ENCODE results near the gene R3HDM2. TPM values are rescaled to one million over a fixed set of nuclear protein-coding genes. Genes with fewer than 3 reads are reported as not detected.

Gene R3HDM2
- total and polyA plus RNA-seq, 8 donors, result 14.5 to 39.8 (median 24.4) TPM

DNA sequence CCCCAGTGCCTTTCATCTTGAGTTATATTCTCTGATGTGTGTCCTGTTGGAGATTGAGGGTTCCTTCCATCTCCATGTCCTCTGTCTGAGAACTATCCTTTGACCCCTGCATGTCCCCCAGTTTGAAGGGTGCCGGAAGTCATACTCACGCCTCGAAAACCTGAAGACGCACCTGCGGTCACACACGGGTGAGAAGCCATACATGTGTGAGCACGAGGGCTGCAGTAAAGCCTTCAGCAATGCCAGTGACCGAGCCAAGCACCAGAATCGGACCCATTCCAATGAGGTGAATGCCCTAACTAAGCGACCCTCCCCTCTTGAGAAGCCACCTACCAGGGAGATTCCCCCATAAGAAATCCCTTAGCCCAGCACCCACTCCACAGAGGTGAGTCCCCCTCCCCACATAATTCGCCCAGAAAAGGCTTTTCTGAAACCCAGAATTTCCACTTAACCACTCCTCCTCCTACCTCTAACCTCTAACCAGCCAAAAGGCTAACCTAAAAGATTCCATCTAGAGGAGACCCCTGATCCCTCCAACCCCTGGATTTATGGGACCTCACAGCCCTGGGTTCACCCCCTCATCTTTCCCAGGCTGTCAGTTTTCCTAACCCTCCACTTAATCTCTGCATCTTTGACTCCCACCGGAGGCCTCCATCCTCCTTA is 36.5 kb upstream of the R3HDM2 start:
- Histone ChIP-seq H3K27me3 (no peaks in the 10 kb centered on the region), H3K36me3 (no peaks in the 10 kb centered on the region), H3K27ac (no peak overlapping the region), H3K4me3 (no peak overlapping the region), H3K4me1 (no peaks in the 10 kb centered on the region), H3K9me3 (no peaks in the 10 kb centered on the region)
- WGBS, 2 donors, result 58 to 74% methylated on average over 12 of the region's 12 CpGs
- ATAC-seq (no peak), FAIRE-seq (no peak), DNase-seq (no peak)
- TF ChIP-seq, protein P1, sequence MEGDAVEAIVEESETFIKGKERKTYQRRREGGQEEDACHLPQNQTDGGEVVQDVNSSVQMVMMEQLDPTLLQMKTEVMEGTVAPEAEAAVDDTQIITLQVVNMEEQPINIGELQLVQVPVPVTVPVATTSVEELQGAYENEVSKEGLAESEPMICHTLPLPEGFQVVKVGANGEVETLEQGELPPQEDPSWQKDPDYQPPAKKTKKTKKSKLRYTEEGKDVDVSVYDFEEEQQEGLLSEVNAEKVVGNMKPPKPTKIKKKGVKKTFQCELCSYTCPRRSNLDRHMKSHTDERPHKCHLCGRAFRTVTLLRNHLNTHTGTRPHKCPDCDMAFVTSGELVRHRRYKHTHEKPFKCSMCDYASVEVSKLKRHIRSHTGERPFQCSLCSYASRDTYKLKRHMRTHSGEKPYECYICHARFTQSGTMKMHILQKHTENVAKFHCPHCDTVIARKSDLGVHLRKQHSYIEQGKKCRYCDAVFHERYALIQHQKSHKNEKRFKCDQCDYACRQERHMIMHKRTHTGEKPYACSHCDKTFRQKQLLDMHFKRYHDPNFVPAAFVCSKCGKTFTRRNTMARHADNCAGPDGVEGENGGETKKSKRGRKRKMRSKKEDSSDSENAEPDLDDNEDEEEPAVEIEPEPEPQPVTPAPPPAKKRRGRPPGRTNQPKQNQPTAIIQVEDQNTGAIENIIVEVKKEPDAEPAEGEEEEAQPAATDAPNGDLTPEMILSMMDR (IDR thresholded peaks at IDR 0.05), result no peak
- intact Hi-C loops (cut with DNase I), result no loop called here

DNA sequence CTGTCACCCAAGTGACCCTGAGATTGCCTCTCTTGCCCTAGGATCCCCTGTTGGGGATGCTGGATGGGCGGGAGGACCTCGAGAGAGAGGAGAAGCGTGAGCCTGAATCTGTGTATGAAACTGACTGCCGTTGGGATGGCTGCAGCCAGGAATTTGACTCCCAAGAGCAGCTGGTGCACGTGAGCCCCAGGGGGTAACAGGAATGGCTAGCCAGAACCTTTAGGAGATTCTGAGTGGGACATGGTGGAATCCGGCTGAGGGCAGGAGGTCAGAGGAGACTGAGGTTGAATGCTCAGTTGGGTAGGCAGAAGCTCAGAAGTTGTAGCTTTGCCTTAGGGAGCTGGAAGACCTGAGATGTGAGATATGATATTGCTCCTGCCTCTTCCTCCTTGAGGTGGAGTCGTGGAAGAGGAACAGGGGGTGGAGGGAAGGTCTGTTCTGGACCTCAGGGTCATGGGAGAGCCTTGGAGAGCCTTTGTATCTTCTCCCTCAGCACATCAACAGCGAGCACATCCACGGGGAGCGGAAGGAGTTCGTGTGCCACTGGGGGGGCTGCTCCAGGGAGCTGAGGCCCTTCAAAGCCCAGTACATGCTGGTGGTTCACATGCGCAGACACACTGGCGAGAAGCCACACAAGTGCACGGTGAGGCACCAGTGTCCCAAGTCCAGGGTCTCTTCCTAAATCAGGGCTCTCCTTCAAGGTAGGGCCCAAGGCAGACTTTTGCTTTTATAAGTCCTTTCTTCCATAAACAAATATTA is 35.1 kb upstream of the R3HDM2 start:
- Histone ChIP-seq H3K4me3 (no peak overlapping the region), H3K27me3 (no peaks in the 10 kb centered on the region), H3K9me3 (no peaks in the 10 kb centered on the region), H3K36me3 (no peaks in the 10 kb centered on the region), H3K4me1 (peaks cover 0 to 9% (median 5%) of the 10 kb centered on the region in 3 donors), H3K27ac (no peak overlapping the region)
- intact Hi-C loops (cut with DNase I), result no loop called here
- DNase-seq, result no peak
- TF ChIP-seq, protein P1 (IDR thresholded peaks at IDR 0.05), result no peak
- FAIRE-seq, result no peak
- WGBS, 2 donors, result 50 to 59% methylated on average over 14 of the region's 14 CpGs
- no peak for ATAC-seq

DNA sequence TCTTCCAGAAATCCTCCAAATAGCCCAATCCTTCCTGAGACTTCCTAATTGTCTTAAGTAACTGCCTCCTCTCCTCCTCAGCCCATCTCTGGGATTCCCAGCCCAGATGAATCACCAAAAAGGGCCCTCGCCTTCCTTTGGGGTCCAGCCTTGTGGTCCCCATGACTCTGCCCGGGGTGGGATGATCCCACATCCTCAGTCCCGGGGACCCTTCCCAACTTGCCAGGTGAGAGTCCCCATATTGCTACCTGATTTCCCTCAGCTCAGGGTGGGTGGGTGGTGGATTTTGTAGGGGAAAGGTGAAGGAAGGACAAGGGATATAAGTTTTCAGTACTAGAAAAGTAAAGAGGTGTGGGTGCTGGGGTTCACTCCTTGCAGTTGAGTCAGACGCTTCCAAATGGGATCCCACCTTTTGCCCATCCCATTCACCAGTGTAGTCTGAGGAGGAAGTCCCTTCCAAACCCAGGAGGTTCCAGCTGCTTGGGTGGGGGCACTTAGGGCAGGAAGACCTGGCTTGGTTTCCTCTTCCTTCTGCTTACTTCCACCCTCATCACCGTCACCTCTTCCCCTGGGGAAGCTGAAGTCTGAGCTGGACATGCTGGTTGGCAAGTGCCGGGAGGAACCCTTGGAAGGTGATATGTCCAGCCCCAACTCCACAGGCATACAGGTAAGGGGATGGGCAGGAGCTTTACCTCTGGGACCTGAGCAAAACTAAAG is 34.3 kb upstream of the R3HDM2 start:
- WGBS, 2 donors, result 63 to 71% methylated on average over 6 of the region's 6 CpGs
- no peaks in the 10 kb centered on the region for H3K9me3 ChIP-seq
- ATAC-seq, result no peak
- no peak overlapping the region for H3K4me3 ChIP-seq
- TF ChIP-seq, protein P1 (IDR thresholded peaks at IDR 0.05), result no peak
- intact Hi-C loops (cut with DNase I), result no loop called here
- no peak for DNase-seq
- H3K4me1 ChIP-seq, result peaks cover 0 to 10% (median 8%) of the 10 kb centered on the region in 3 donors
- H3K27ac ChIP-seq, result no peak overlapping the region
- H3K36me3 ChIP-seq, result no peaks in the 10 kb centered on the region
- H3K27me3 ChIP-seq, result no peaks in the 10 kb centered on the region
- no peak for FAIRE-seq

DNA sequence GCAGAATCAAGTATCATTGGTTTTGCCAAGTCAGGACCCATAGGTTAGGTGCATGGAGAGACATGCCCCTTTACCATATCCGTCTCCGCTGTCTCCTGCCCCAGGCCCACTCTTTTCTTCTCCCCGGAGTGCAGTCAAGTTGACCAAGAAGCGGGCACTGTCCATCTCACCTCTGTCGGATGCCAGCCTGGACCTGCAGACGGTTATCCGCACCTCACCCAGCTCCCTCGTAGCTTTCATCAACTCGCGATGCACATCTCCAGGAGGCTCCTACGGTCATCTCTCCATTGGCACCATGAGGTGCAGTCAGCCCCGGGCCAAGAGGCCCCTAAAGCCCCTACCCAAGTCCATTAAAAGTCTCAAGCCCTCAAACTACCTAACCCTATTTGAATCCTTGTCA is 33.7 kb upstream of the R3HDM2 start:
- H3K27me3 ChIP-seq, result no peaks in the 10 kb centered on the region
- FAIRE-seq (no peak), ATAC-seq (no peak), DNase-seq (no peak)
- H3K27ac ChIP-seq, result no peak overlapping the region
- H3K36me3 ChIP-seq, result no peaks in the 10 kb centered on the region
- peaks cover 0 to 10% (median 8%) of the 10 kb centered on the region in 3 donors for H3K4me1 ChIP-seq
- H3K9me3 ChIP-seq, result no peaks in the 10 kb centered on the region
- 76 to 82% methylated on average over 12 of the region's 12 CpGs for WGBS, 2 donors
- TF ChIP-seq, protein P1 (IDR thresholded peaks at IDR 0.05), result no peak
- no peak overlapping the region for H3K4me3 ChIP-seq
- intact Hi-C loops (cut with DNase I), result no loop called here
